Measurements from ENCODE around the gene SEMA4D. TPM values are rescaled to one million over a fixed set of nuclear protein-coding genes. Genes with fewer than 3 reads are reported as not detected.

SEMA4D gene
- total and polyA plus RNA-seq, 12 donors: 2.3 to 51.0 (median 20.2) TPM

DNA sequence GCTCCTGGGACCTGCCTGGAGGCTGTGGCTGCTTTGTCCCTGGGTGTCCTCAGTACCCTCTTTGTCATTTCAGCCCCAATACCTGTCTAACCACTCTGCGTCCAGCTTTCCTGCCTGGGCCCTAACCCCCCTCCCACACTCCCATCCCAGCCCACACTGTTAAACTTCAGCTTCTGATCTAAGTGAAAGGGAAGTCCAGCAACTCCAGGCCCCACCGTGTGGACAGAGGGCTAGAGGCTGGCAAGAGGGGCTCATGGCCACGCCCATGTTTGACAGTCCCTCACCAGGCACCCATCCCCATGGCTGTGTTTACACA lies 56.3 kb downstream of the SEMA4D start:
- no peak for ATAC-seq
- 80 to 90% methylated on average over 3 of the region's 3 CpGs for WGBS, 2 donors
- peaks cover 0 to 82% (median 19%) of the 10 kb centered on the region in 9 donors for H3K4me1 ChIP-seq
- intact Hi-C loops (cut with DNase I): loop anchor here in 2 of 10 donors (10.0 kb wide), 2 partner anchors 53 to 103 kb away; partner anchors contain the start of gene SEMA4D (in 1 of the 2)
- H3K27me3 ChIP-seq: no peaks in the 10 kb centered on the region
- TF ChIP-seq CTCF (IDR thresholded peaks at IDR 0.05): no peak
- no peak overlapping the region for H3K4me3 ChIP-seq
- peak overlapping the region in 1 of 10 donors; percentile 52 for H3K27ac ChIP-seq
- H3K36me3 ChIP-seq: no peaks in the 10 kb centered on the region
- DNase-seq: no peak
- no peaks in the 10 kb centered on the region for H3K9me3 ChIP-seq

- intact Hi-C loops (cut with DNase I): loop anchor here in 2 of 10 donors (10.0 kb wide), 2 partner anchors 54 to 104 kb away; partner anchors contain the start of gene SEMA4D (in 1 of the 2)
- ATAC-seq (no peak), DNase-seq (no peak)
- Histone ChIP-seq H3K4me1 (peaks cover 0 to 87% (median 19%) of the 10 kb centered on the region in 9 donors), H3K9me3 (no peaks in the 10 kb centered on the region), H3K36me3 (no peaks in the 10 kb centered on the region), H3K4me3 (no peak overlapping the region), H3K27me3 (no peaks in the 10 kb centered on the region), H3K27ac (peak overlapping the region in 1 of 10 donors; percentile 52)
- WGBS, 2 donors: 81 to 88% methylated on average over 16 of the region's 16 CpGs
- no peak for TF ChIP-seq CTCF (IDR thresholded peaks at IDR 0.05)
Measured at GRCh38 chr9:89440951-89441654, 56.8 kb downstream of the SEMA4D start.

DNA sequence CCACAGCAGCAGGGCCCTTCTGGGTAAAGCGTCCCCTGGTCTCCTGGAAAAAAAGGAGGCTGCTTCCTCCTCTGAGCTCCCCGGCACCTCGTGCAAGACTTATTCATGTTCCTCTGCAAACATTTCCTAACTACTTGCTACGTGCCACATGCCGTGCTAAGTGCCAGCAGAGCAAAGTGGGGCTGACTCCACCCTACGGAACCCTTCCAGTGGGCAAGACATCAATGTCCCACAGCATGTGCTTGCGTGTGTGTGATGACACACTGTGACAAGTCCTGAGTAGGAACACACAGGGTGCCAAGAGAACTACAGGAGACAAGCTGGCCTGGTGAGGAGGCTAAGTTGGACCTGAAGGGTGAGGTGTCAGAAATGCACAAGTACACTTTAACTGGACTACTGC lies 57.4 kb downstream of the SEMA4D start:
- 79 to 88% methylated on average over 7 of the region's 7 CpGs for WGBS, 2 donors

GRCh38 chr9:89440046-89440445 lies 57.9 kb downstream of the SEMA4D start:
- no peak for ATAC-seq

More for the DNA sequence above, 57.4 kb downstream of the SEMA4D start:
- Histone ChIP-seq H3K4me3 (no peak overlapping the region), H3K36me3 (no peaks in the 10 kb centered on the region), H3K4me1 (peaks cover 0 to 87% (median 17%) of the 10 kb centered on the region in 9 donors), H3K27ac (peak overlapping the region in 1 of 10 donors; percentile 52), H3K9me3 (no peaks in the 10 kb centered on the region), H3K27me3 (no peaks in the 10 kb centered on the region)
- TF ChIP-seq CTCF (IDR thresholded peaks at IDR 0.05): no peak
- intact Hi-C loops (cut with DNase I): loop anchor here in 2 of 10 donors (10.0 kb wide), 2 partner anchors 54 to 104 kb away; partner anchors contain the start of gene SEMA4D (in 1 of the 2)
- peak in 1 of 2 donors; percentile 36 for DNase-seq
- peak in 4 of 8 donors; percentile 15 to 85 (median 66) for ATAC-seq

More at GRCh38 chr9:89440046-89440445, 57.9 kb downstream of the SEMA4D start:
- Histone ChIP-seq H3K4me3 (no peak overlapping the region), H3K4me1 (peaks cover 0 to 87% (median 12%) of the 10 kb centered on the region in 9 donors), H3K9me3 (no peaks in the 10 kb centered on the region), H3K36me3 (no peaks in the 10 kb centered on the region), H3K27ac (peak overlapping the region in 1 of 10 donors; percentile 52), H3K27me3 (no peaks in the 10 kb centered on the region)
- WGBS, 2 donors: 71 to 86% methylated on average over 8 of the region's 8 CpGs
- intact Hi-C loops (cut with DNase I): loop anchor here in 2 of 10 donors (10.0 kb wide), 2 partner anchors 55 to 105 kb away; partner anchors contain the start of gene SEMA4D (in 1 of the 2)
- no peak for DNase-seq
- no peak for TF ChIP-seq CTCF (IDR thresholded peaks at IDR 0.05)

All from heart right ventricle (tissue), 16 donors.